Nephron (organoid): ENCODE data around the gene HABP4.

Source experiments
- H3K27ac Mint-ChIP-seq, 3 experiments: 2 replicates each; pipeline ENCODE4 v1.8.0; 2020; ENCODE audit warnings: mixed read lengths in 3 of 3, mild to moderate bottlenecking in 2 of 3, moderate library complexity in 1 of 3
- H3K27me3 Mint-ChIP-seq: 2 replicates; pipeline ENCODE4 v1.8.0; 2021; ENCODE audit warnings: low read depth, mild to moderate bottlenecking, moderate library complexity, mixed read lengths
- H3K36me3 Mint-ChIP-seq: 2 replicates; pipeline ENCODE4 v1.8.0; 2020; ENCODE audit warnings: low read depth, mixed read lengths
- H3K4me1 Mint-ChIP-seq: 2 replicates; pipeline ENCODE4 v1.8.0; 2020; ENCODE audit warnings: mixed read lengths
- H3K4me3 Mint-ChIP-seq, 3 experiments: 2 replicates each; pipeline ENCODE4 v1.8.0; 2020; ENCODE audit warnings: mild to moderate bottlenecking in 3 of 3, mixed read lengths in 3 of 3, moderate library complexity in 2 of 3
- H3K9me3 Mint-ChIP-seq: 2 replicates; pipeline ENCODE4 v1.8.0; 2020; ENCODE audit warnings: mixed read lengths
- CTCF ChIP-seq, 3 experiments: fragments of 200-600 bp; sonication (generic); IDR thresholded peaks; one replicate each; pipeline ENCODE4 v1.5.0; 2021; ENCODE audit warnings: antibody characterized with exemption in 3 of 3; ENCODE audit not compliant: unreplicated experiment in 3 of 3

HABP4 gene

DNA sequence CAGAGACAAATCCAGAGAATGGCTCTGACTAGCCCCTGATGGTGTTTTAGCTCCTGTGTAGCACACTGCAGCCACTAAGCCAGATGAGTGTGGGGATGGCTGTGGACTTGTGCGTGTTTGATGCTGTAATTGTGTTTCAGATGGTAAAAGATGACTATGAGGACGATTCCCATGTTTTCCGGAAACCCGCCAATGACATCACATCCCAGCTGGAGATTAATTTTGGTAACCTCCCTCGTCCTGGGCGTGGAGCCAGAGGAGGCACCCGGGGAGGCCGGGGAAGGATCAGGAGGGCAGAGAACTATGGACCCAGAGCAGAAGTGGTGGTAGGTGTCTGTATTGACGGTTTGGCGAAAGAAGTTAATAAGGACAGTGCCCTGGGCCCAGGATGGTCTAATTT, 38.0 kb downstream of the HABP4 start:
- H3K4me1 Mint-ChIP-seq: peaks cover 29% of the 10 kb centered on the region
- H3K9me3 Mint-ChIP-seq: no peaks in the 10 kb centered on the region
- H3K36me3 Mint-ChIP-seq: peaks cover 48% of the 10 kb centered on the region
- TF ChIP-seq CTCF (IDR thresholded peaks at IDR 0.05; ENCODE audit: unreplicated experiment in 3 of 3): no peak
- H3K27me3 Mint-ChIP-seq: peaks cover 3% of the 10 kb centered on the region
- H3K27ac Mint-ChIP-seq: no peak overlapping the region
- H3K4me3 Mint-ChIP-seq: no peak overlapping the region

- Mint-ChIP-seq H3K27me3 (peaks cover 3% of the 10 kb centered on the region), H3K4me1 (peaks cover 29% of the 10 kb centered on the region), H3K4me3 (no peak overlapping the region)
Observed at GRCh38 chr9:96489482-96489979, 39.6 kb downstream of the HABP4 start.

DNA sequence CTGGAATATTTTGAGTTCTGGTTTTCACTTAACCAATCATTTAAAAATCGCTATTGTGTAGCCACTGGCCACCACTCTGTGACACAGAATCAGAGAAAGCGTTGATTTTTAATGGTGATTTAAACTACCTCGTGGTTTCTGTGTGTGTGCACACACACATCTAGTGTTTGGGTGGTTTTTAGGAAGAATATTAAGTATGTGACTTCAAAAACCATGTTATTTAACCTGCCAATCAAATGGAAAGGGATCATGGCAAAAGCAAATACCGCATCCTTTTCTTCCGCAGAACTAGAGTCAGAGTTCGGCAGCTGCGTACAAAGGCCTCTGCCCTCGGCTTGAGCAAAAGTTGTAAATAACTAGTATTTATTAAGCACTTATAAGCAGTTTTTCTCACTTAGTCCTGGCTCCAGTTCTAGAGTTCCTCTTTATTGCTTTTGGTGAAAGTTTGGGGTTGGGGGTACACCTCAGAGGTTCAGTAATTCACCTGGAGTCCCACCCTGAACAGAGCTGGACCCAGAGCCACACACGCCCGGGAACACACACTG, 40.6 kb downstream of the HABP4 start:
- no peak for TF ChIP-seq CTCF (IDR thresholded peaks at IDR 0.05; ENCODE audit: unreplicated experiment in 3 of 3)
- Mint-ChIP-seq H3K9me3 (no peaks in the 10 kb centered on the region), H3K27me3 (peaks cover 3% of the 10 kb centered on the region), H3K27ac (peak overlapping the region in 2 of 3 experiments; percentile 11 to 67), H3K4me1 (peaks cover 29% of the 10 kb centered on the region), H3K4me3 (no peak overlapping the region), H3K36me3 (peaks cover 31% of the 10 kb centered on the region)

More at GRCh38 chr9:96489482-96489979, 39.6 kb downstream of the HABP4 start:
- Mint-ChIP-seq H3K27ac (no peak overlapping the region), H3K36me3 (peaks cover 35% of the 10 kb centered on the region), H3K9me3 (no peaks in the 10 kb centered on the region)
- TF ChIP-seq CTCF (IDR thresholded peaks at IDR 0.05; ENCODE audit: unreplicated experiment in 3 of 3): no peak

- peak overlapping the region in 2 of 3 experiments; percentile 43 to 67 for H3K27ac Mint-ChIP-seq
- H3K27me3 Mint-ChIP-seq: peaks cover 3% of the 10 kb centered on the region
- TF ChIP-seq CTCF (IDR thresholded peaks at IDR 0.05; ENCODE audit: unreplicated experiment in 3 of 3): no peak
- no peaks in the 10 kb centered on the region for H3K9me3 Mint-ChIP-seq
- H3K36me3 Mint-ChIP-seq: peaks cover 33% of the 10 kb centered on the region
- H3K4me1 Mint-ChIP-seq: peaks cover 27% of the 10 kb centered on the region
- H3K4me3 Mint-ChIP-seq: peak overlapping the region in 2 of 3 experiments; percentile 45 to 52
Observed at GRCh38 chr9:96491079-96491879, 41.3 kb downstream of the HABP4 start.

DNA sequence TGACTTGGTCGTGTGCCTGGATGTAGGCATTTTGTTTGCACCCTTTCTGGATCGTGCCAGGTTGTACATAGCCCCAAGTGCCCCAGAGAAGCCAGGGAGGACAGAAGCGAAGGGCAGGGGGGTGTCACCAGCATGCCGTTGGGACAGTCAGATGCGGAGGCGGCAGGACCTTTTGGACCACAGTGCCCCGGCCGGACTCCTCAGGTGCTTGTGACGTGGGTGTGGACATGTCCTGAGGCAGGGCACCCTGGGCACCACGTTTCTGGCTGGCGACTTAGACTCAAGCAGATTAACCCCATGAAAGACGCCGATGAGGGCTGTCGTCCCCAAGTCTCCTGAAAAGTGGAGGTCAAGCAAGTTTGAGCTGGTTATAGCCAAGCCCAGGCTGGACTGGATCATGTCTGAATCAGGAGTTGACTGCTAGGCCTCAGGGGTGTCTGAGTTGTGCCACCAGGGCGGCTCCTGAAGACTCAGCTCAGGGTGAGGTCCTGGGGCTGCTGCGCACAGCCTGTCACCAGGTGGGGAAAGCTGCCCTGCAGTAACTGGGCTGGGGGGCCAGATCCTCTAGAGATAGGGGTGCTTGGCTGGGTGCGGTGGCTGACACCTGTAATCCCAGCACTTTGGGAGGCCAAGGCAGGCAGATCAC, 42.0 kb downstream of the HABP4 start:
- peak overlapping the region in 2 of 3 experiments; percentile 43 to 62 for H3K27ac Mint-ChIP-seq
- TF ChIP-seq CTCF (IDR thresholded peaks at IDR 0.05; ENCODE audit: unreplicated experiment in 3 of 3): no peak
- peaks cover 3% of the 10 kb centered on the region for H3K27me3 Mint-ChIP-seq
- peaks cover 33% of the 10 kb centered on the region for H3K36me3 Mint-ChIP-seq
- H3K4me1 Mint-ChIP-seq: peaks cover 20% of the 10 kb centered on the region
- H3K9me3 Mint-ChIP-seq: no peaks in the 10 kb centered on the region
- H3K4me3 Mint-ChIP-seq: peak overlapping the region in 2 of 3 experiments; percentile 45 to 52
